ENCODE data around the gene CREBBP. TPM values are rescaled to one million over a fixed set of nuclear protein-coding genes. Genes with fewer than 3 reads are reported as not detected.

CREBBP gene
- total and polyA plus RNA-seq, 2 experiments from 2014 or later, result 36.9 to 54.8 TPM

DNA sequence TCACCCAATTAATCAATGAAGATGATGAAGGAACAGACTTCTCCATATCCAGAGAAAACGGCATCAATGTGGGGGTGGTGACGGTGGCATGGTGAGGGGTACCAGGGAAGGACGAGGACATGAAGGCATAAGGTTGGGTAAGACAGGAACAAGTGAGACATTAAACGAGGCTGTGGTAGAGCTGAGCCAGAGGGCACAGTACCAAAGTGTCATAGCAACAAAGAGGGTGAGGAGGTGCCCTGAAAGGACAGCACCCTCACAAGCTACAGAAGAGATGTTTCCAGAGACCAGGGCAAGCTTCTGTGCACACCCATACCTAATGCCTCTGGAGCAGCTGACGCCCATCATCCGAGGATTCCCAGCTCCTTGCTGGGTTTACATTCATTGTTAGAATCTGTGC, 105.7 kb downstream of the CREBBP start:
- Histone ChIP-seq H3K79me2 (replicated peaks; ENCODE audit: insufficient read depth) (no peaks in the 10 kb centered on the region), H3K4me2 (no peak overlapping the region), H3K27me3 (ENCODE audit: insufficient read depth) (no peaks in the 10 kb centered on the region), H3K4me3 (no peak overlapping the region), H4K20me1 (replicated peaks; ENCODE audit: insufficient read depth) (peaks cover under 1% of the 10 kb centered on the region; the same call in 1 of the 2 replicates), H2AFZ (no peak overlapping the region), H3K36me3 (ENCODE audit: insufficient read depth) (peaks cover 44% of the 10 kb centered on the region), H3K4me1 (ENCODE audit: insufficient read depth) (no peaks in the 10 kb centered on the region), H3F3A (replicated peaks; ENCODE audit: low read depth) (0 out of 2 replicates have a peak, but pooled peaks cover 4% of the 10 kb centered on the region), H3K27ac (ENCODE audit: low read depth) (no peak overlapping the region), H3K9me2 (ENCODE audit: insufficient read depth) (no peaks in the 10 kb centered on the region)
- ATAC-seq, result no peak
- no peak overlapping the region for H3K27ac Mint-ChIP-seq
- no peaks in the 10 kb centered on the region for H3K9me3 Mint-ChIP-seq
- DNase-seq (ENCODE audit: low spot score), result no peak
- TF ChIP-seq, protein P1, sequence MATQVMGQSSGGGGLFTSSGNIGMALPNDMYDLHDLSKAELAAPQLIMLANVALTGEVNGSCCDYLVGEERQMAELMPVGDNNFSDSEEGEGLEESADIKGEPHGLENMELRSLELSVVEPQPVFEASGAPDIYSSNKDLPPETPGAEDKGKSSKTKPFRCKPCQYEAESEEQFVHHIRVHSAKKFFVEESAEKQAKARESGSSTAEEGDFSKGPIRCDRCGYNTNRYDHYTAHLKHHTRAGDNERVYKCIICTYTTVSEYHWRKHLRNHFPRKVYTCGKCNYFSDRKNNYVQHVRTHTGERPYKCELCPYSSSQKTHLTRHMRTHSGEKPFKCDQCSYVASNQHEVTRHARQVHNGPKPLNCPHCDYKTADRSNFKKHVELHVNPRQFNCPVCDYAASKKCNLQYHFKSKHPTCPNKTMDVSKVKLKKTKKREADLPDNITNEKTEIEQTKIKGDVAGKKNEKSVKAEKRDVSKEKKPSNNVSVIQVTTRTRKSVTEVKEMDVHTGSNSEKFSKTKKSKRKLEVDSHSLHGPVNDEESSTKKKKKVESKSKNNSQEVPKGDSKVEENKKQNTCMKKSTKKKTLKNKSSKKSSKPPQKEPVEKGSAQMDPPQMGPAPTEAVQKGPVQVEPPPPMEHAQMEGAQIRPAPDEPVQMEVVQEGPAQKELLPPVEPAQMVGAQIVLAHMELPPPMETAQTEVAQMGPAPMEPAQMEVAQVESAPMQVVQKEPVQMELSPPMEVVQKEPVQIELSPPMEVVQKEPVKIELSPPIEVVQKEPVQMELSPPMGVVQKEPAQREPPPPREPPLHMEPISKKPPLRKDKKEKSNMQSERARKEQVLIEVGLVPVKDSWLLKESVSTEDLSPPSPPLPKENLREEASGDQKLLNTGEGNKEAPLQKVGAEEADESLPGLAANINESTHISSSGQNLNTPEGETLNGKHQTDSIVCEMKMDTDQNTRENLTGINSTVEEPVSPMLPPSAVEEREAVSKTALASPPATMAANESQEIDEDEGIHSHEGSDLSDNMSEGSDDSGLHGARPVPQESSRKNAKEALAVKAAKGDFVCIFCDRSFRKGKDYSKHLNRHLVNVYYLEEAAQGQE (IDR thresholded peaks at IDR 0.05; ENCODE audit: unreplicated experiment), result no peak
- TF ChIP-seq CREB1 (CRISPR knock-in tag; IDR thresholded peaks at IDR 0.05; ENCODE audit: low read depth) (no peak), ZNF331 (CRISPR knock-in tag; IDR thresholded peaks at IDR 0.05; ENCODE audit: low read depth) (no peak), JUNB (IDR thresholded peaks at IDR 0.05; ENCODE audit: unreplicated experiment) (no peak), STAT1 (IDR thresholded peaks at IDR 0.05; ENCODE audit: unreplicated experiment) (no peak), NANOG (IDR thresholded peaks at IDR 0.05; ENCODE audit: borderline replicate concordance) (no peak), ZNF114 (CRISPR knock-in tag; IDR thresholded peaks at IDR 0.05) (no peak), EZH2phosphoT487 (IDR thresholded peaks at IDR 0.05; ENCODE audit: unreplicated experiment) (no peak), POLR2AphosphoS5 (IDR thresholded peaks at IDR 0.05; ENCODE audit: low read depth) (no peak), EZH2 (IDR thresholded peaks at IDR 0.05; ENCODE audit: low read depth, unreplicated experiment) (no peak)
- TF ChIP-seq, protein P2, sequence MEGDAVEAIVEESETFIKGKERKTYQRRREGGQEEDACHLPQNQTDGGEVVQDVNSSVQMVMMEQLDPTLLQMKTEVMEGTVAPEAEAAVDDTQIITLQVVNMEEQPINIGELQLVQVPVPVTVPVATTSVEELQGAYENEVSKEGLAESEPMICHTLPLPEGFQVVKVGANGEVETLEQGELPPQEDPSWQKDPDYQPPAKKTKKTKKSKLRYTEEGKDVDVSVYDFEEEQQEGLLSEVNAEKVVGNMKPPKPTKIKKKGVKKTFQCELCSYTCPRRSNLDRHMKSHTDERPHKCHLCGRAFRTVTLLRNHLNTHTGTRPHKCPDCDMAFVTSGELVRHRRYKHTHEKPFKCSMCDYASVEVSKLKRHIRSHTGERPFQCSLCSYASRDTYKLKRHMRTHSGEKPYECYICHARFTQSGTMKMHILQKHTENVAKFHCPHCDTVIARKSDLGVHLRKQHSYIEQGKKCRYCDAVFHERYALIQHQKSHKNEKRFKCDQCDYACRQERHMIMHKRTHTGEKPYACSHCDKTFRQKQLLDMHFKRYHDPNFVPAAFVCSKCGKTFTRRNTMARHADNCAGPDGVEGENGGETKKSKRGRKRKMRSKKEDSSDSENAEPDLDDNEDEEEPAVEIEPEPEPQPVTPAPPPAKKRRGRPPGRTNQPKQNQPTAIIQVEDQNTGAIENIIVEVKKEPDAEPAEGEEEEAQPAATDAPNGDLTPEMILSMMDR (conservative IDR thresholded peaks at IDR 0.05; ENCODE audit: low read depth in 2 of 2), result no peak
- TF ChIP-seq, protein P3, sequence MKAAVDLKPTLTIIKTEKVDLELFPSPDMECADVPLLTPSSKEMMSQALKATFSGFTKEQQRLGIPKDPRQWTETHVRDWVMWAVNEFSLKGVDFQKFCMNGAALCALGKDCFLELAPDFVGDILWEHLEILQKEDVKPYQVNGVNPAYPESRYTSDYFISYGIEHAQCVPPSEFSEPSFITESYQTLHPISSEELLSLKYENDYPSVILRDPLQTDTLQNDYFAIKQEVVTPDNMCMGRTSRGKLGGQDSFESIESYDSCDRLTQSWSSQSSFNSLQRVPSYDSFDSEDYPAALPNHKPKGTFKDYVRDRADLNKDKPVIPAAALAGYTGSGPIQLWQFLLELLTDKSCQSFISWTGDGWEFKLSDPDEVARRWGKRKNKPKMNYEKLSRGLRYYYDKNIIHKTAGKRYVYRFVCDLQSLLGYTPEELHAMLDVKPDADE (IDR thresholded peaks at IDR 0.05), result no peak
- TF ChIP-seq, protein P4, sequence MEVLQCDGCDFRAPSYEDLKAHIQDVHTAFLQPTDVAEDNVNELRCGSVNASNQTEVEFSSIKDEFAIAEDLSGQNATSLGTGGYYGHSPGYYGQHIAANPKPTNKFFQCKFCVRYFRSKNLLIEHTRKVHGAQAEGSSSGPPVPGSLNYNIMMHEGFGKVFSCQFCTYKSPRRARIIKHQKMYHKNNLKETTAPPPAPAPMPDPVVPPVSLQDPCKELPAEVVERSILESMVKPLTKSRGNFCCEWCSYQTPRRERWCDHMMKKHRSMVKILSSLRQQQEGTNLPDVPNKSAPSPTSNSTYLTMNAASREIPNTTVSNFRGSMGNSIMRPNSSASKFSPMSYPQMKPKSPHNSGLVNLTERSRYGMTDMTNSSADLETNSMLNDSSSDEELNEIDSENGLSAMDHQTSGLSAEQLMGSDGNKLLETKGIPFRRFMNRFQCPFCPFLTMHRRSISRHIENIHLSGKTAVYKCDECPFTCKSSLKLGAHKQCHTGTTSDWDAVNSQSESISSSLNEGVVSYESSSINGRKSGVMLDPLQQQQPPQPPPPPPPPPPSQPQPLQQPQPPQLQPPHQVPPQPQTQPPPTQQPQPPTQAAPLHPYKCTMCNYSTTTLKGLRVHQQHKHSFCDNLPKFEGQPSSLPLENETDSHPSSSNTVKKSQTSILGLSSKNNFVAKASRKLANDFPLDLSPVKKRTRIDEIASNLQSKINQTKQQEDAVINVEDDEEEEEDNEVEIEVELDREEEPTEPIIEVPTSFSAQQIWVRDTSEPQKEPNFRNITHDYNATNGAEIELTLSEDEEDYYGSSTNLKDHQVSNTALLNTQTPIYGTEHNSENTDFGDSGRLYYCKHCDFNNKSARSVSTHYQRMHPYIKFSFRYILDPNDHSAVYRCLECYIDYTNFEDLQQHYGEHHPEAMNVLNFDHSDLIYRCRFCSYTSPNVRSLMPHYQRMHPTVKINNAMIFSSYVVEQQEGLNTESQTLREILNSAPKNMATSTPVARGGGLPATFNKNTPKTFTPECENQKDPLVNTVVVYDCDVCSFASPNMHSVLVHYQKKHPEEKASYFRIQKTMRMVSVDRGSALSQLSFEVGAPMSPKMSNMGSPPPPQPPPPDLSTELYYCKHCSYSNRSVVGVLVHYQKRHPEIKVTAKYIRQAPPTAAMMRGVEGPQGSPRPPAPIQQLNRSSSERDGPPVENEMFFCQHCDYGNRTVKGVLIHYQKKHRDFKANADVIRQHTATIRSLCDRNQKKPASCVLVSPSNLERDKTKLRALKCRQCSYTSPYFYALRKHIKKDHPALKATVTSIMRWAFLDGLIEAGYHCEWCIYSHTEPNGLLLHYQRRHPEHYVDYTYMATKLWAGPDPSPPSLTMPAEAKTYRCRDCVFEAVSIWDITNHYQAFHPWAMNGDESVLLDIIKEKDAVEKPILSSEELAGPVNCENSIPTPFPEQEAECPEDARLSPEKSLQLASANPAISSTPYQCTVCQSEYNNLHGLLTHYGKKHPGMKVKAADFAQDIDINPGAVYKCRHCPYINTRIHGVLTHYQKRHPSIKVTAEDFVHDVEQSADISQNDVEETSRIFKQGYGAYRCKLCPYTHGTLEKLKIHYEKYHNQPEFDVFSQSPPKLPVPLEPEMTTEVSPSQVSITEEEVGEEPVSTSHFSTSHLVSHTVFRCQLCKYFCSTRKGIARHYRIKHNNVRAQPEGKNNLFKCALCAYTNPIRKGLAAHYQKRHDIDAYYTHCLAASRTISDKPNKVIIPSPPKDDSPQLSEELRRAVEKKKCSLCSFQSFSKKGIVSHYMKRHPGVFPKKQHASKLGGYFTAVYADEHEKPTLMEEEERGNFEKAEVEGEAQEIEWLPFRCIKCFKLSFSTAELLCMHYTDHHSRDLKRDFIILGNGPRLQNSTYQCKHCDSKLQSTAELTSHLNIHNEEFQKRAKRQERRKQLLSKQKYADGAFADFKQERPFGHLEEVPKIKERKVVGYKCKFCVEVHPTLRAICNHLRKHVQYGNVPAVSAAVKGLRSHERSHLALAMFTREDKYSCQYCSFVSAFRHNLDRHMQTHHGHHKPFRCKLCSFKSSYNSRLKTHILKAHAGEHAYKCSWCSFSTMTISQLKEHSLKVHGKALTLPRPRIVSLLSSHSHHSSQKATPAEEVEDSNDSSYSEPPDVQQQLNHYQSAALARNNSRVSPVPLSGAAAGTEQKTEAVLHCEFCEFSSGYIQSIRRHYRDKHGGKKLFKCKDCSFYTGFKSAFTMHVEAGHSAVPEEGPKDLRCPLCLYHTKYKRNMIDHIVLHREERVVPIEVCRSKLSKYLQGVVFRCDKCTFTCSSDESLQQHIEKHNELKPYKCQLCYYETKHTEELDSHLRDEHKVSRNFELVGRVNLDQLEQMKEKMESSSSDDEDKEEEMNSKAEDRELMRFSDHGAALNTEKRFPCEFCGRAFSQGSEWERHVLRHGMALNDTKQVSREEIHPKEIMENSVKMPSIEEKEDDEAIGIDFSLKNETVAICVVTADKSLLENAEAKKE (CRISPR knock-in tag; IDR thresholded peaks at IDR 0.05), result no peak
- H3K36me3 Mint-ChIP-seq (ENCODE audit: low read depth), result peaks cover 76% of the 10 kb centered on the region
- no peak overlapping the region for H3K4me3 Mint-ChIP-seq
- no peaks in the 10 kb centered on the region for H3K4me1 Mint-ChIP-seq
- H3K27me3 Mint-ChIP-seq (ENCODE audit: insufficient read depth, low read depth, poor library complexity), result peaks cover 4% of the 10 kb centered on the region
